ENCODE results near the gene ING3. TPM values are rescaled to one million over a fixed set of nuclear protein-coding genes. Genes with fewer than 3 reads are reported as not detected.

Gene ING3
- total and polyA plus RNA-seq, 9 of the 15 experiments (the other 6 are each of a cell fraction or from before 2014, with no cell fraction given), result 22.8 to 233 (median 50.4) TPM

DNA sequence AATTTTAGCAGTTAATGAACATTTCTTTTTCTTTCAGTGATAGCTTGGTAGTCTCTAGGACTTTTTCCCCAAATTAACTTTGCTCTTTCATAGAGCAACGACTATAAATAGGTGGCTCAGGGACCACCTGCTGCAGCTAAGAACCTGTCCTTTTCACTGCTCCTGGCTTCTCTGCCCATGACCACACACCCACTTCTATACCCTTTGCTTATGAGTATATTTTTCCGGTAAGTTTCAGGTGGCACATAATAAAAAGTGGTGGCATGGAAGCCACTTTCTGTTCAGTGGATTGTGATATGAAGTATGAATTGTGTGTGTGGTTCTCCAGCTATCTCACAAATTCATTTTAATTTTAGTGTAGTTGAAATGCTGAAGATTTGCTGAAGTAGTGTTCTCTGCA is 1.2 kb downstream of the ING3 start:
- ATAC-seq (peak; percentile 4; the same call in 2 of the 3 replicates), DNase-seq (ENCODE audit: extremely low read depth in 1 of 4, low spot score in 3 of 4) (peak in 1 of 4 experiments; percentile 24), FAIRE-seq (peak; percentile 26)
- H3K79me2 ChIP-seq (ENCODE audit: control insufficient read depth, insufficient read depth, low read length), result peaks cover 30% of the 10 kb centered on the region
- H3K4me1 ChIP-seq (replicated peaks in 1 of 2; ENCODE audit: control insufficient read depth in 2 of 2, insufficient read depth in 2 of 2, low read length in 2 of 2), result peaks cover 0 to 5% of the 10 kb centered on the region in 2 experiments; a peak in 2 of 5 replicates
- H3K27me3 ChIP-seq (ENCODE audit: control insufficient read depth in 2 of 2, insufficient read depth in 2 of 2, low read length in 2 of 2), result no peaks in the 10 kb centered on the region
- in situ Hi-C loops (cut with MboI), result no loop called here
- WGBS (ENCODE audit: insufficient coverage, low coverage, missing lambda C conversion rate), result 12% methylated on average over 2 of the region's 2 CpGs
- 0 out of 2 replicates have a peak overlapping the region, but pooled peaks have one; percentile 89 for H2AFZ ChIP-seq (ENCODE audit: low read depth, low read length)
- H3K27ac ChIP-seq (ENCODE audit: extremely low read depth, low read depth, low read length), result peak overlapping the region; percentile 95
- intact Hi-C loops (cut with micrococcal nuclease), result loop anchor here (5.0 kb wide), 1 partner anchor 445 kb away; the partner anchor contains the start of gene FAM3C
- peaks cover 49% of the 10 kb centered on the region for H3K36me3 ChIP-seq (ENCODE audit: control insufficient read depth, insufficient read depth, low read length)
- BruUV-seq (replicated peaks), result TSS peak; percentile 51
- H3K9me1 ChIP-seq (ENCODE audit: control insufficient read depth, insufficient read depth, low read length), result no peaks in the 10 kb centered on the region
- ChIA-PET POLR2A (interaction anchor here (0.6 to 2.4 kb wide), 13 partner anchors 8 to 596 kb away, joined by 3 to 23 read pairs (median 4); no protein-coding TSS in a partner anchor), CTCF (ENCODE audit: low intra/inter-chr PET ratio) (interaction anchor here (0.6 kb wide), 1 partner anchor 156 kb away, joined by 3 read pairs; no protein-coding TSS in a partner anchor)
- no peaks in the 10 kb centered on the region for H3K9me3 ChIP-seq (replicated peaks; ENCODE audit: control insufficient read depth, insufficient read depth, low read depth, low read length)
- no peaks in the 10 kb centered on the region for H4K20me1 ChIP-seq (replicated peaks; ENCODE audit: control insufficient read depth, insufficient read depth, low read length)
- H3K4me2 ChIP-seq (ENCODE audit: insufficient read depth, low read length), result peak overlapping the region; percentile 99
- H3K9ac ChIP-seq (ENCODE audit: insufficient read depth in 1 of 2, low read depth in 2 of 2, low read length in 2 of 2), result peak overlapping the region; percentile 75 to 90
- H3K4me3 ChIP-seq, result peak overlapping the region; percentile 55
- TF ChIP-seq ZNF584 (CRISPR knock-in tag; IDR thresholded peaks at IDR 0.05; ENCODE audit: low read depth) (no peak), MEF2D (tag; conservative IDR thresholded peaks at IDR 0.05; ENCODE audit: low read depth) (no peak), LARP7 (IDR thresholded peaks at IDR 0.05) (no peak), NR3C1 (CRISPR knock-in tag; IDR thresholded peaks at IDR 0.05) (no peak), ZNF444 (CRISPR knock-in tag; IDR thresholded peaks at IDR 0.05) (no peak), DDX20 (tag; IDR thresholded peaks at IDR 0.05; ENCODE audit: low read depth) (no peak), BRD9 (IDR thresholded peaks at IDR 0.05; ENCODE audit: low read depth, partially characterized antibody) (no peak), MTF1 (CRISPR knock-in tag; IDR thresholded peaks at IDR 0.05; ENCODE audit: borderline replicate concordance) (no peak), SAFB (IDR thresholded peaks at IDR 0.05; ENCODE audit: borderline replicate concordance, low read depth, low read length) (no peak), KLF16 (IDR thresholded peaks at IDR 0.05) (no peak), ZNF707 (CRISPR knock-in tag; conservative IDR thresholded peaks at IDR 0.05) (no peak)
- TF ChIP-seq, protein P1, sequence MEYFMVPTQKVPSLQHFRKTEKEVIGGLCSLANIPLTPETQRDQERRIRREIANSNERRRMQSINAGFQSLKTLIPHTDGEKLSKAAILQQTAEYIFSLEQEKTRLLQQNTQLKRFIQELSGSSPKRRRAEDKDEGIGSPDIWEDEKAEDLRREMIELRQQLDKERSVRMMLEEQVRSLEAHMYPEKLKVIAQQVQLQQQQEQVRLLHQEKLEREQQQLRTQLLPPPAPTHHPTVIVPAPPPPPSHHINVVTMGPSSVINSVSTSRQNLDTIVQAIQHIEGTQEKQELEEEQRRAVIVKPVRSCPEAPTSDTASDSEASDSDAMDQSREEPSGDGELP (CRISPR knock-in tag; IDR thresholded peaks at IDR 0.05; ENCODE audit: borderline replicate concordance), result no peak
- TF ChIP-seq, protein P2, sequence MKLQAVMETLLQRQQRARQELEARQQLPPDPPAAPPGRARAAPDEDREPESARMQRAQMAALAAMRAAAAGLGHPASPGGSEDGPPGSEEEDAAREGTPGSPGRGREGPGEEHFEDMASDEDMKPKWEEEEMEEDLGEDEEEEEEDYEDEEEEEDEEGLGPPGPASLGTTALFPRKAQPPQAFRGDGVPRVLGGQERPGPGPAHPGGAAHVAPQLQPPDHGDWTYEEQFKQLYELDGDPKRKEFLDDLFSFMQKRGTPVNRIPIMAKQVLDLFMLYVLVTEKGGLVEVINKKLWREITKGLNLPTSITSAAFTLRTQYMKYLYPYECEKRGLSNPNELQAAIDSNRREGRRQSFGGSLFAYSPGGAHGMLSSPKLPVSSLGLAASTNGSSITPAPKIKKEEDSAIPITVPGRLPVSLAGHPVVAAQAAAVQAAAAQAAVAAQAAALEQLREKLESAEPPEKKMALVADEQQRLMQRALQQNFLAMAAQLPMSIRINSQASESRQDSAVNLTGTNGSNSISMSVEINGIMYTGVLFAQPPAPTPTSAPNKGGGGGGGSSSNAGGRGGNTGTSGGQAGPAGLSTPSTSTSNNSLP (IDR thresholded peaks at IDR 0.05; ENCODE audit: borderline replicate concordance, low read depth, low read length), result no peak
- TF ChIP-seq, protein P3, sequence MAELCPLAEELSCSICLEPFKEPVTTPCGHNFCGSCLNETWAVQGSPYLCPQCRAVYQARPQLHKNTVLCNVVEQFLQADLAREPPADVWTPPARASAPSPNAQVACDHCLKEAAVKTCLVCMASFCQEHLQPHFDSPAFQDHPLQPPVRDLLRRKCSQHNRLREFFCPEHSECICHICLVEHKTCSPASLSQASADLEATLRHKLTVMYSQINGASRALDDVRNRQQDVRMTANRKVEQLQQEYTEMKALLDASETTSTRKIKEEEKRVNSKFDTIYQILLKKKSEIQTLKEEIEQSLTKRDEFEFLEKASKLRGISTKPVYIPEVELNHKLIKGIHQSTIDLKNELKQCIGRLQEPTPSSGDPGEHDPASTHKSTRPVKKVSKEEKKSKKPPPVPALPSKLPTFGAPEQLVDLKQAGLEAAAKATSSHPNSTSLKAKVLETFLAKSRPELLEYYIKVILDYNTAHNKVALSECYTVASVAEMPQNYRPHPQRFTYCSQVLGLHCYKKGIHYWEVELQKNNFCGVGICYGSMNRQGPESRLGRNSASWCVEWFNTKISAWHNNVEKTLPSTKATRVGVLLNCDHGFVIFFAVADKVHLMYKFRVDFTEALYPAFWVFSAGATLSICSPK (IDR thresholded peaks at IDR 0.05; ENCODE audit: borderline replicate concordance), result no peak
- TF ChIP-seq, protein P4, sequence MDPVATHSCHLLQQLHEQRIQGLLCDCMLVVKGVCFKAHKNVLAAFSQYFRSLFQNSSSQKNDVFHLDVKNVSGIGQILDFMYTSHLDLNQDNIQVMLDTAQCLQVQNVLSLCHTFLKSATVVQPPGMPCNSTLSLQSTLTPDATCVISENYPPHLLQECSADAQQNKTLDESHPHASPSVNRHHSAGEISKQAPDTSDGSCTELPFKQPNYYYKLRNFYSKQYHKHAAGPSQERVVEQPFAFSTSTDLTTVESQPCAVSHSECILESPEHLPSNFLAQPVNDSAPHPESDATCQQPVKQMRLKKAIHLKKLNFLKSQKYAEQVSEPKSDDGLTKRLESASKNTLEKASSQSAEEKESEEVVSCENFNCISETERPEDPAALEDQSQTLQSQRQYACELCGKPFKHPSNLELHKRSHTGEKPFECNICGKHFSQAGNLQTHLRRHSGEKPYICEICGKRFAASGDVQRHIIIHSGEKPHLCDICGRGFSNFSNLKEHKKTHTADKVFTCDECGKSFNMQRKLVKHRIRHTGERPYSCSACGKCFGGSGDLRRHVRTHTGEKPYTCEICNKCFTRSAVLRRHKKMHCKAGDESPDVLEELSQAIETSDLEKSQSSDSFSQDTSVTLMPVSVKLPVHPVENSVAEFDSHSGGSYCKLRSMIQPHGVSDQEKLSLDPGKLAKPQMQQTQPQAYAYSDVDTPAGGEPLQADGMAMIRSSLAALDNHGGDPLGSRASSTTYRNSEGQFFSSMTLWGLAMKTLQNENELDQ (CRISPR knock-in tag; IDR thresholded peaks at IDR 0.05; ENCODE audit: borderline replicate concordance), result no peak
